SK-N-SH treated with all-trans-retinoic acid at 6 μM for 48 hours (cell line): ENCODE results near the gene PER1.

Experiments
- ARNTL ChIP-seq: fragments of 450-650 bp; formaldehyde crosslinking; IDR thresholded peaks from 2 replicates; pipeline ENCODE4 v1.5.0; 2020; ENCODE audit warnings: low read depth, mild to moderate bottlenecking, moderate library complexity, borderline replicate concordance
- CSDC2 ChIP-seq: fragments of 250-450 bp; sonication (Bioruptor Pico); IDR thresholded peaks from 2 replicates; pipeline ENCODE4 v1.5.0; 2020; ENCODE audit warnings: mild to moderate bottlenecking, moderate library complexity
- ESRRG ChIP-seq: fragments of 250-450 bp; sonication (Bioruptor Pico); IDR thresholded peaks from 2 replicates; pipeline ENCODE4 v1.6.1; 2021; ENCODE audit warnings: mild to moderate bottlenecking
- GLIS3 ChIP-seq: fragments of 250-450 bp; sonication (Bioruptor Pico); IDR thresholded peaks from 2 replicates; pipeline ENCODE4 v1.5.0; 2020; ENCODE audit warnings: mild to moderate bottlenecking, moderate library complexity
- ISL1 ChIP-seq: fragments of 250-450 bp; sonication (Bioruptor Pico); IDR thresholded peaks from 2 replicates; pipeline ENCODE4 v2.1.2; 2022; ENCODE audit warnings: mild to moderate bottlenecking, moderate library complexity
- PATZ1 ChIP-seq: fragments of 250-450 bp; sonication (Bioruptor Pico); IDR thresholded peaks from 2 replicates; pipeline ENCODE4 v1.8.0; 2020; ENCODE audit warnings: mild to moderate bottlenecking, moderate library complexity, borderline replicate concordance
- PPARA ChIP-seq: fragments of 250-450 bp; sonication (Bioruptor Pico); IDR thresholded peaks from 2 replicates; pipeline ENCODE4 v1.5.0; 2020; ENCODE audit warnings: mild to moderate bottlenecking, borderline replicate concordance
- RARB ChIP-seq: fragments of 250-450 bp; sonication (Bioruptor Pico); IDR thresholded peaks from 2 replicates; pipeline ENCODE4 v1.8.0; 2021; ENCODE audit warnings: mild to moderate bottlenecking, moderate library complexity
- SNAI2 ChIP-seq: fragments of 250-450 bp; sonication (Bioruptor Pico); IDR thresholded peaks from 2 replicates; pipeline ENCODE4 v1.5.0; 2020; ENCODE audit warnings: mild to moderate bottlenecking, moderate library complexity
- TOX ChIP-seq: fragments of 250-450 bp; sonication (Bioruptor Pico); IDR thresholded peaks from 2 replicates; pipeline ENCODE4 v1.8.0; 2021; ENCODE audit warnings: mild to moderate bottlenecking, moderate library complexity, borderline replicate concordance
- TSHZ2 ChIP-seq: fragments of 250-450 bp; sonication (Bioruptor Pico); IDR thresholded peaks from 2 replicates; pipeline ENCODE4 v1.5.0; 2020; ENCODE audit warnings: mild to moderate bottlenecking, moderate library complexity
- ZC3H10 ChIP-seq: fragments of 250-450 bp; sonication (Bioruptor Pico); IDR thresholded peaks from 2 replicates; pipeline ENCODE4 v1.5.1; 2021; ENCODE audit warnings: mild to moderate bottlenecking, moderate library complexity
- ZFP30 ChIP-seq: fragments of 450-650 bp; formaldehyde crosslinking; IDR thresholded peaks from 2 replicates; pipeline ENCODE4 v1.5.0; 2022; ENCODE audit warnings: mild to moderate bottlenecking, moderate library complexity

GRCh38 chr17:8188263-8188839 lies 36.1 kb upstream of the PER1 start:
- TF ChIP-seq CSDC2 (CRISPR knock-in tag) = no peak
- no peak for TF ChIP-seq ESRRG
- no peak for TF ChIP-seq ISL1 (CRISPR knock-in tag)
- no peak for TF ChIP-seq ZFP30 (CRISPR knock-in tag)
- TF ChIP-seq GLIS3 (CRISPR knock-in tag) = no peak
- no peak for TF ChIP-seq ARNTL (CRISPR knock-in tag)
- TF ChIP-seq TSHZ2 = no peak
- no peak for TF ChIP-seq ZC3H10 (CRISPR knock-in tag)
- TF ChIP-seq PATZ1 (CRISPR knock-in tag) = no peak
- TF ChIP-seq PPARA (CRISPR knock-in tag) = no peak
- no peak for TF ChIP-seq RARB (CRISPR knock-in tag)
- no peak for TF ChIP-seq SNAI2 (CRISPR knock-in tag)
- no peak for TF ChIP-seq TOX (CRISPR knock-in tag)
